ENCODE measurements around the gene CD4.
A peak's percentile ranks its signal among the peaks of the same experiment; 100 is the strongest.

Gene CD4

DNA sequence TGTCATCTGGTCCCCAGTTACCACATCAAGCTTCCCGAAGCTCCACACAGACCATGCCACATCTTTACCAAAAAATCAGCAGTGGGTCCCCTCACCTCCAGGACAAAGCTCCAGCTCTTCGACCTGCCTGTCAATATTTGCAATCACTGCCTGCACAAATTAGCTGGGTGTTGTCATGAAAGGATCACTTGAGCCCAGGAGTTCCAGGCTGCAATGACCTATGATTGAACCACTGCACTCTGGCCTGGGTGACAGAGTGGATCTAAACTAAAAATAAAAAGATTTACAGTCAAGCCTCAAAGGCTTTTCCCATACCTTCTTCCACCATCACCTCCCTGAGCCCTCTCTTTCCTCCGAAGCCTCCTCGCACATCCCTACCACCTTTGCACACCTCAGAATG lies 7.2 kb downstream of the CD4 start:
- H3K4me1 ChIP-seq (ENCODE audit: insufficient read depth, low read length) = no peaks in the 10 kb centered on the region; the same call in 1 of the 2 replicates
- H3K9ac ChIP-seq (ENCODE audit: low read depth, low read length) = no peak overlapping the region
- no peaks in the 10 kb centered on the region for H3K9me3 ChIP-seq (ENCODE audit: control insufficient read depth, insufficient read depth, low read length)
- no peaks in the 10 kb centered on the region for H3K36me3 ChIP-seq (ENCODE audit: insufficient read depth, low read length)

GRCh38 chr12:6799147-6799546 lies 9.8 kb downstream of the CD4 start:
- Histone ChIP-seq H3K36me3 (ENCODE audit: insufficient read depth, low read length) (no peaks in the 10 kb centered on the region), H3K4me1 (ENCODE audit: insufficient read depth, low read length) (no peaks in the 10 kb centered on the region), H3K9me3 (ENCODE audit: control insufficient read depth, insufficient read depth, low read length) (no peaks in the 10 kb centered on the region), H3K9ac (ENCODE audit: low read depth, low read length) (no peak overlapping the region)

DNA sequence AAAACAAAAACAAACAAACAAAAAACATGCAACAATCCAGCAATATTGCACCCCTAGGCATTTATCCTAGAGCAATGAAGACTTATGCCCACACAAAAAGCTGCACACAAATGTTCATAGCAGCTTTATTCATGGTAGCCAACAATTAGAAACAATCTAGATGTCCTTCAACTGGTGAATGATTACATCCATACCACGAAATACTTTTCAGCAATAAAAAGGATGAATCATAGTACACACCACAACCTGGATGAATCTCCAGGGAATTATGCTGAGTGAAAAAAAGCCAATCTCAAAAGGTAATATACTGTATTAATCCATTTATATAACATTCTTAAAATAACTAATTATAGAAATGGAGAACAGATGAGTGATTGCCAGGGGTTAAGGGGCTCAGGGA lies 17.8 kb downstream of the CD4 start:
- peaks cover 6% of the 10 kb centered on the region; the same call in 1 of the 2 replicates for H3K4me1 ChIP-seq (ENCODE audit: insufficient read depth, low read length)
- no peaks in the 10 kb centered on the region for H3K36me3 ChIP-seq (ENCODE audit: insufficient read depth, low read length)
- no peaks in the 10 kb centered on the region for H3K9me3 ChIP-seq (ENCODE audit: control insufficient read depth, insufficient read depth, low read length)

DNA sequence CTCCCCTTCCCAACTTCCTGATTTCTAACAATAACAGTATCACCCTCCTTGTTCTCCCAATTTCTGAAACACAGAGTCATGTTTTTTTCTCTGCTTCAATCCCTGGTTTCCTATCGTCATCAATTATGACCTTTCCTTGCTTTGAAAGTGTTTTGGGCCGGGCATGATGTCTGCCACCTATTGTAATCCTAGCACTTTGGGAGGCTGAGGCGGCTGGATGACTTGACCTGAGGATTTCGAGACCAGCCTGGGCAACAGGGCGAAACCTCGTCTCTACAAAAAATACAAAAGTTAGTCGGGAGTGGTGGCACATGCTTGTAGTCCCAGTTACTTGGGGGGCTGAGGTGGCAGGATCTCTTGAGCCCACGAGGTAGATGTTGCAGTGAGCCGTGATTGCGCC lies 19.7 kb downstream of the CD4 start:
- Histone ChIP-seq H3K9me3 (ENCODE audit: control insufficient read depth, insufficient read depth, low read length) (no peaks in the 10 kb centered on the region), H3K4me1 (ENCODE audit: insufficient read depth, low read length) (peaks cover 6% of the 10 kb centered on the region; the same call in 1 of the 2 replicates), H3K36me3 (ENCODE audit: insufficient read depth, low read length) (no peaks in the 10 kb centered on the region), H3K9ac (ENCODE audit: low read depth, low read length) (no peak overlapping the region)

More for the DNA sequence above, 17.8 kb downstream of the CD4 start:
- no peak overlapping the region for H3K9ac ChIP-seq (ENCODE audit: low read depth, low read length)

GRCh38 chr12:6810758-6811157 lies 21.4 kb downstream of the CD4 start:
- Histone ChIP-seq H3K9ac (ENCODE audit: low read depth, low read length) (no peak overlapping the region), H3K9me3 (ENCODE audit: control insufficient read depth, insufficient read depth, low read length) (no peaks in the 10 kb centered on the region), H3K36me3 (ENCODE audit: insufficient read depth, low read length) (no peaks in the 10 kb centered on the region), H3K4me1 (ENCODE audit: insufficient read depth, low read length) (peaks cover 6% of the 10 kb centered on the region; the same call in 1 of the 2 replicates)

DNA sequence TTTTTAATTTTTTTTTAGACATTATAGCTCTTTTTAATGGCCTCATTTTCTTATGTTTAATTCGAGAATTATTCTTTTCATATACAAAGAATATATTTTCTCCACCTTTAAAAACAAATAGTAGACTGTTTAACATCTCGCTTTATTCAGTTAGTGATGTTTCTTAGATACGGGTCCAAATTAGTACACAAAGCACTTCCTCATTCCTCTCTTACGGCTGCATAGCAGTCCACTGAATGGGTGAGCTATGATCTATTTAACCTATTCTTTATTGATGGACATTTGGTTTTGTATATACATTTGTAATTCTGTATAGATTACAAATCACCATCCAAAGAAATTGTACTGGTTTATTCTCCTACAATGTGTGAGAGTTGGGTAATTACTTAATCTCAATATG lies 24.0 kb downstream of the CD4 start:
- Histone ChIP-seq H3K4me1 (ENCODE audit: insufficient read depth, low read length) (peaks cover 13% of the 10 kb centered on the region; the same call in 1 of the 2 replicates), H3K9me3 (ENCODE audit: control insufficient read depth, insufficient read depth, low read length) (no peaks in the 10 kb centered on the region), H3K36me3 (ENCODE audit: insufficient read depth, low read length) (no peaks in the 10 kb centered on the region), H3K9ac (ENCODE audit: low read depth, low read length) (no peak overlapping the region)

GRCh38 chr12:6816598-6816997 lies 27.3 kb downstream of the CD4 start:
- no peak overlapping the region for H3K9ac ChIP-seq (ENCODE audit: low read depth, low read length)
- no peaks in the 10 kb centered on the region for H3K9me3 ChIP-seq (ENCODE audit: control insufficient read depth, insufficient read depth, low read length)
- H3K36me3 ChIP-seq (ENCODE audit: insufficient read depth, low read length) = no peaks in the 10 kb centered on the region
- H3K4me1 ChIP-seq (ENCODE audit: insufficient read depth, low read length) = peaks cover 25% of the 10 kb centered on the region

DNA sequence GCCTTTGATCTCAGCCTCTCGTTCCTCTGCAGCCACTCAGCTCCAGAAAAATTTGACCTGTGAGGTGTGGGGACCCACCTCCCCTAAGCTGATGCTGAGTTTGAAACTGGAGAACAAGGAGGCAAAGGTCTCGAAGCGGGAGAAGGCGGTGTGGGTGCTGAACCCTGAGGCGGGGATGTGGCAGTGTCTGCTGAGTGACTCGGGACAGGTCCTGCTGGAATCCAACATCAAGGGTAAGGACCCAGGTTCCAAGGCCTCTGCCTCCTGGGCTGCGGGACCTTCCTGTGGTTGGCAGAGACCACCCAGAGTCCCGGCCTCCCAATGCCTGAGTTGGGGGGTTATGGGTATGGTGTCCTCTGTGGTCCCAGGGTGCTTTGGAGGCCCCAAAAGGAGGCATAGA lies 27.8 kb downstream of the CD4 start:
- H3K9me3 ChIP-seq (ENCODE audit: control insufficient read depth, insufficient read depth, low read length) = no peaks in the 10 kb centered on the region
- no peak overlapping the region for H3K9ac ChIP-seq (ENCODE audit: low read depth, low read length)
- H3K4me1 ChIP-seq (ENCODE audit: insufficient read depth, low read length) = peaks cover 25% of the 10 kb centered on the region
- no peaks in the 10 kb centered on the region for H3K36me3 ChIP-seq (ENCODE audit: insufficient read depth, low read length)

GRCh38 chr12:6817662-6818157 lies 28.4 kb downstream of the CD4 start:
- no peaks in the 10 kb centered on the region for H3K9me3 ChIP-seq (ENCODE audit: control insufficient read depth, insufficient read depth, low read length)

GRCh38 chr12:6818222-6818621 lies 28.9 kb downstream of the CD4 start:
- Histone ChIP-seq H3K9me3 (ENCODE audit: control insufficient read depth, insufficient read depth, low read length) (no peaks in the 10 kb centered on the region), H3K4me1 (ENCODE audit: insufficient read depth, low read length) (peaks cover 25% of the 10 kb centered on the region), H3K36me3 (ENCODE audit: insufficient read depth, low read length) (no peaks in the 10 kb centered on the region), H3K9ac (ENCODE audit: low read depth, low read length) (0 out of 2 replicates have a peak overlapping the region, but pooled peaks have one; percentile 3)

More at GRCh38 chr12:6817662-6818157, 28.4 kb downstream of the CD4 start:
- Histone ChIP-seq H3K9ac (ENCODE audit: low read depth, low read length) (no peak overlapping the region), H3K36me3 (ENCODE audit: insufficient read depth, low read length) (no peaks in the 10 kb centered on the region), H3K4me1 (ENCODE audit: insufficient read depth, low read length) (peaks cover 25% of the 10 kb centered on the region)

GRCh38 chr12:6818645-6819044 lies 29.3 kb downstream of the CD4 start:
- Histone ChIP-seq H3K9me3 (ENCODE audit: control insufficient read depth, insufficient read depth, low read length) (no peaks in the 10 kb centered on the region), H3K9ac (ENCODE audit: low read depth, low read length) (0 out of 2 replicates have a peak overlapping the region, but pooled peaks have one; percentile 3), H3K36me3 (ENCODE audit: insufficient read depth, low read length) (no peaks in the 10 kb centered on the region), H3K4me1 (ENCODE audit: insufficient read depth, low read length) (peaks cover 25% of the 10 kb centered on the region)

- Histone ChIP-seq H3K9me3 (ENCODE audit: control insufficient read depth, insufficient read depth, low read length) (no peaks in the 10 kb centered on the region), H3K4me1 (ENCODE audit: insufficient read depth, low read length) (peaks cover 25% of the 10 kb centered on the region), H3K36me3 (ENCODE audit: insufficient read depth, low read length) (no peaks in the 10 kb centered on the region), H3K9ac (ENCODE audit: low read depth, low read length) (no peak overlapping the region)
These were observed 30.0 kb downstream of the CD4 start for GRCh38 chr12:6819106-6820030.

- H3K4me1 ChIP-seq (ENCODE audit: insufficient read depth, low read length) = peaks cover 28% of the 10 kb centered on the region
These were observed 30.8 kb downstream of the CD4 start for GRCh38 chr12:6820166-6820565.

DNA sequence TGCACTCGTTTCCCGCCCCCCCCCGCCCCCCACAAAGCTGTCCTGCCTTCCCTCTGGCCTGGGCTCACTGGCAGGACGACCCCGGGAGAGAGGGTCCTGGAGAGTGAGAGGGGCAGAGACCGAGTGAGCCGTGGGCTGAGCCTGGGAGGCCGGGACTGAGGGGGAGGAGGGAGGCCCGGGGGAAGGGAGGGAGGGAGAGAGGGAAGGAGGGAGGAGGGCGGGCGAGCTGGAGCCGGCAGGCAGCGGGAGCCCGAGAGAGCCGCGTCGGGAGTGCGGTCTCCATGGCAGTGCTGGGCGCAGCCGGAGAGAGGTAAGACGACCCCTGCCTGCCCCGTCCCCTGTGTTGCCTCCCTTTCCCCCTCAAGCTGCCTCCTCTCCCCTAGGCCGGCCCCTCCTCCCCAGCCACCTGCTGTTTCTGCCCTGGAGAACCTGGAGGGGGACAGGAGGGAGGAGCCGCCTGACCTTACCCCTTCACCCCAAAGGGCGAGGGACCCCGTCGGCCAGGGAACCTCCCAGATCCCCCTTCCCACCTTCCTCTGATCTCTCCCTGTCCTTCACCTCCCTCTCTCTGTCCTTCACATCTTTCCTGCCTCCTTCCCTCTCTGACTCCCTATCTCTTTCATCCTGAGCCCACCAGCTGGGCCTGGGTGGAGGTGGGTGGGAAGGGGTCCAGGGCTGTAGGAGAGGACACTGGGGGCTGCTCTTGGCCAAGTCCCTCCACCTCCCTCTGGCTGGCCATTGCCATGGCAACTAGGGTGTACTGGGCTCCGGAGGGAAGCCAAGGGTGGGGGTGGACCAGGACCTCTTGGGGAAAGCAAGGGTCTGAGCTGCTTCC lies 32.5 kb downstream of the CD4 start, which contains the start of gene GPR162:
Gene GPR162 (plus strand): TSS at position 231 of the 835 bp plus-strand sequence. CDS start 2,078 bp downstream, outside the sequence.
- H3K36me3 ChIP-seq (ENCODE audit: insufficient read depth, low read length) = no peaks in the 10 kb centered on the region
- no peaks in the 10 kb centered on the region for H3K9me3 ChIP-seq (ENCODE audit: control insufficient read depth, insufficient read depth, low read length)
- H3K4me1 ChIP-seq (ENCODE audit: insufficient read depth, low read length) = peaks cover 29% of the 10 kb centered on the region
- H3K9ac ChIP-seq (ENCODE audit: low read depth, low read length) = peak within 1 kb of the TSS; percentile 64

More at GRCh38 chr12:6820166-6820565, 30.8 kb downstream of the CD4 start:
- no peak overlapping the region for H3K9ac ChIP-seq (ENCODE audit: low read depth, low read length)
- no peaks in the 10 kb centered on the region for H3K9me3 ChIP-seq (ENCODE audit: control insufficient read depth, insufficient read depth, low read length)
- no peaks in the 10 kb centered on the region for H3K36me3 ChIP-seq (ENCODE audit: insufficient read depth, low read length)

All from ES-I3 (cell line).